HepG2 (cell line): ENCODE measurements around the gene FITM1. TPM values are rescaled to one million over a fixed set of nuclear protein-coding genes. Genes with fewer than 3 reads are reported as not detected.

ENCODE experiments used
- ATAC-seq: fragments of 200-7000 bp; cut with Tn5 transposase; 3 replicates; pipeline ENCODE4 v1.9.1; 2020; ENCODE audit warnings: mild to moderate bottlenecking, moderate library complexity
- BruUV-seq: library from RNA; stranded (reverse); fragments of 400-500 nt; replicated peaks from 2 replicates; lab custom pipeline; 2021; lab: Mats Ljungman, UMichigan
- CTCF ChIA-PET: fragments of 300-600 bp; formaldehyde crosslinking; extraction: SDS; loops from one replicate; lab custom pipeline; 2021; ENCODE audit warnings: low total read pairs, inconsistent platforms, low intra/inter-chr PET ratio; lab: Yijun Ruan, JAX
- POLR2A ChIA-PET: fragments of 350-600 bp; sonication (Branson Sonifier 250); formaldehyde crosslinking; loops from one replicate; lab custom pipeline; 2020; ENCODE audit warnings: antibody characterized with exemption, inconsistent platforms; lab: Yijun Ruan, JAX
- DNase-seq: peaks from one replicate; pipeline ENCODE4 v3.0.0-alpha.2; 2015; ENCODE audit warnings: low spot score
- FAIRE-seq: peaks from 3 replicates; lab custom pipeline; 2011; peaks lifted over from hg19 to GRCh38; lab: Jason Lieb, UNC
- H2AFZ ChIP-seq: one replicate; pipeline ENCODE4 v1.6.1; 2011; ENCODE audit warnings: low read length, inconsistent platforms
- H3K27ac ChIP-seq: fragments of 300-600 bp; 3 replicates; pipeline ENCODE4 v1.8.0; 2011; ENCODE audit warnings: mixed run types, mild to moderate bottlenecking, mixed read lengths, low read length, inconsistent platforms; ENCODE audit not compliant: insufficient read depth; ENCODE audit errors: extremely low read length
- H3K27me3 ChIP-seq, 2 experiments: fragments of 200-600 bp in 1 of 2; 2 replicates in 1 of 2; 3 replicates in 1 of 2; pipeline versions ENCODE4 v1.6.0 to v1.8.0; 2011; ENCODE audit warnings: low read length in 2 of 2, mild to moderate bottlenecking in 2 of 2, moderate library complexity in 2 of 2, inconsistent platforms in 1 of 2; ENCODE audit not compliant: insufficient read depth in 2 of 2, control insufficient read depth in 1 of 2
- H3K36me3 ChIP-seq, 2 experiments: fragments of 200-600 bp in 1 of 2; replicated peaks in 1 of 2; 2 replicates in 1 of 2; 3 replicates in 1 of 2; pipeline versions ENCODE4 v1.5.1 to v1.8.0; 2011; ENCODE audit warnings: low read length in 2 of 2, inconsistent platforms in 1 of 2; ENCODE audit not compliant: insufficient read depth in 2 of 2, control insufficient read depth in 1 of 2
- H3K4me1 ChIP-seq: 2 replicates; pipeline ENCODE4 v1.5.1; 2012; ENCODE audit warnings: low read length, inconsistent platforms; ENCODE audit not compliant: insufficient read depth
- H3K4me2 ChIP-seq: 2 replicates; pipeline ENCODE4 v1.6.0; 2011; ENCODE audit warnings: low read depth, low read length, inconsistent platforms
- H3K4me3 ChIP-seq, 3 experiments: fragments of 200-600 bp in 1 of 3; sonication (generic), shearing (Covaris generic) in 1 of 3; replicated peaks in 1 of 3; 2 replicates each; pipeline ENCODE4 v1.5.1; 2011 to 2016; ENCODE audit warnings: low read length in 3 of 3, inconsistent platforms in 2 of 3, low read depth in 2 of 3, mild to moderate bottlenecking in 2 of 3, control low read depth in 1 of 3, mixed read lengths in 1 of 3; ENCODE audit not compliant: insufficient read depth in 1 of 3
- H3K79me2 ChIP-seq: one replicate; pipeline ENCODE4 v1.6.1; 2011; ENCODE audit warnings: low read length, inconsistent platforms; ENCODE audit not compliant: insufficient read depth
- H3K9ac ChIP-seq: 2 replicates; pipeline ENCODE4 v1.6.0; 2011; ENCODE audit warnings: mild to moderate bottlenecking, low read depth, low read length, inconsistent platforms; ENCODE audit not compliant: insufficient read depth
- H3K9me3 ChIP-seq: 2 replicates; pipeline ENCODE4 v1.5.1; 2012; ENCODE audit warnings: mild to moderate bottlenecking, low read length
- H4K20me1 ChIP-seq: 2 replicates; pipeline ENCODE4 v1.6.0; 2011; ENCODE audit warnings: inconsistent platforms, mild to moderate bottlenecking, low read length, moderate library complexity; ENCODE audit not compliant: insufficient read depth
- BRF2 ChIP-seq: sonication (generic); formaldehyde crosslinking; IDR thresholded peaks from 2 replicates; pipeline ENCODE4 v1.8.1; 2022; ENCODE audit warnings: mild to moderate bottlenecking, missing genetic modification reagents
- CBFB ChIP-seq: sonication (generic); formaldehyde crosslinking; IDR thresholded peaks from 2 replicates; pipeline ENCODE4 v1.4.0; 2020; ENCODE audit warnings: missing genetic modification reagents
- CC2D1A ChIP-seq: sonication (generic); formaldehyde crosslinking; IDR thresholded peaks from 2 replicates; pipeline ENCODE4 v1.8.1; 2023; ENCODE audit warnings: mild to moderate bottlenecking, missing genetic modification reagents
- CREBL2 ChIP-seq: sonication (generic); formaldehyde crosslinking; IDR thresholded peaks from 2 replicates; pipeline ENCODE4 v1.8.1; 2023; ENCODE audit warnings: missing genetic modification reagents, mild to moderate bottlenecking, borderline replicate concordance
- FOXC1 ChIP-seq: sonication (generic); formaldehyde crosslinking; IDR thresholded peaks from 2 replicates; pipeline ENCODE4 v1.8.0; 2022; ENCODE audit warnings: mild to moderate bottlenecking, missing genetic modification reagents, borderline replicate concordance
- FOXK1 ChIP-seq: sonication (generic); formaldehyde crosslinking; IDR thresholded peaks from 2 replicates; pipeline ENCODE4 v1.4.0; 2020; ENCODE audit warnings: low read depth, missing genetic modification reagents, borderline replicate concordance
- HIC2 ChIP-seq: sonication (generic); formaldehyde crosslinking; IDR thresholded peaks from 2 replicates; pipeline ENCODE4 v1.9.0; 2022; ENCODE audit warnings: low read depth, missing genetic modification reagents
- HNRNPK ChIP-seq: fragments of 200-400 bp; formaldehyde crosslinking; IDR thresholded peaks from 2 replicates; pipeline ENCODE4 v1.6.1; 2018; ENCODE audit warnings: low read length, low read depth, moderate library complexity, mild to moderate bottlenecking; ENCODE audit not compliant: poor library complexity, severe bottlenecking
- JUN ChIP-seq: sonication (generic); formaldehyde crosslinking; IDR thresholded peaks from 2 replicates; pipeline ENCODE4 v1.4.0; 2020; ENCODE audit warnings: mild to moderate bottlenecking, missing genetic modification reagents
- JUND ChIP-seq: sonication (generic); formaldehyde crosslinking; IDR thresholded peaks from 2 replicates; pipeline ENCODE4 v1.8.0; 2022; ENCODE audit warnings: mild to moderate bottlenecking, missing genetic modification reagents
- LBX2 ChIP-seq: sonication (generic); formaldehyde crosslinking; IDR thresholded peaks from 2 replicates; pipeline ENCODE4 v1.5.0; 2020; ENCODE audit warnings: missing genetic modification reagents, mild to moderate bottlenecking, borderline replicate concordance
- MEF2D ChIP-seq: sonication (generic); formaldehyde crosslinking; IDR thresholded peaks from 2 replicates; pipeline ENCODE4 v1.5.1; 2020; ENCODE audit warnings: mild to moderate bottlenecking, missing genetic modification reagents
- REXO4 ChIP-seq: sonication (generic); formaldehyde crosslinking; IDR thresholded peaks from 2 replicates; pipeline ENCODE4 v1.8.0; 2022; ENCODE audit warnings: missing genetic modification reagents, mild to moderate bottlenecking, borderline replicate concordance
- SMYD3 ChIP-seq: sonication (generic); formaldehyde crosslinking; IDR thresholded peaks from 2 replicates; pipeline ENCODE4 v1.8.1; 2023; ENCODE audit warnings: mild to moderate bottlenecking, missing genetic modification reagents
- TBX2 ChIP-seq: sonication (generic); formaldehyde crosslinking; IDR thresholded peaks from 2 replicates; pipeline ENCODE4 v1.5.0; 2020; ENCODE audit warnings: missing genetic modification reagents, mild to moderate bottlenecking, borderline replicate concordance
- TIGD3 ChIP-seq: sonication (generic); formaldehyde crosslinking; IDR thresholded peaks from 2 replicates; pipeline ENCODE4 v1.5.1; 2020; ENCODE audit warnings: mild to moderate bottlenecking, missing genetic modification reagents, borderline replicate concordance
- ZBTB49 ChIP-seq: sonication (generic); formaldehyde crosslinking; IDR thresholded peaks from 2 replicates; pipeline ENCODE4 v1.4.0; 2020; ENCODE audit warnings: missing genetic modification reagents, borderline replicate concordance
- WGBS: methylation state at CpG from one replicate; pipeline ENCODE4 v1.1.6; 2017; ENCODE audit warnings: low lambda C conversion rate; 5-methylcytosine and 5-hydroxymethylcytosine counted together
- in situ Hi-C: cut with HindIII; loops from 2 replicates; pipeline ENCODE4 v1.10.0; 2017; ENCODE audit warnings: low pct_unique_long_range_greater_than_20kb; ENCODE audit not compliant: extremely low pct_ligation_motif_present
- intact Hi-C: fragments of 100-400 bp; cut with micrococcal nuclease; formaldehyde crosslinking; loops from one replicate; pipeline ENCODE4 v1.10.0; 2022; ENCODE audit not compliant: unreplicated experiment
- polyA plus RNA-seq, 8 experiments: library from polyadenylated mRNA; depleted of rRNA in 3 of 8; stranded (reverse) in 7 of 8; unstranded in 1 of 8; fragments of >200 nt; fragmentation: Illumina TruSeq in 4 of 8; extraction: Trizol in 4 of 8; gene quantifications; 2 replicates each; pipeline versions ENCODE4 v1.2.1 to v1.2.3, GENCODE V29; 2011 to 2016; ENCODE audit warnings: low read depth in 4 of 8, missing spikeins in 1 of 8, mixed read lengths in 1 of 8; ENCODE audit not compliant: insufficient read depth in 1 of 8
- total RNA-seq, 5 experiments: library from RNA; depleted of rRNA; stranded (reverse); fragments of >200 nt; fragmentation: Illumina TruSeq; extraction: Trizol; gene quantifications; 2 replicates each; pipeline ENCODE4 v1.2.3, GENCODE V29; 2016; ENCODE audit warnings: low read depth in 1 of 5

FITM1 gene
- total and polyA plus RNA-seq, 2 of the 13 experiments (the other 11 are each of a cell fraction or from before 2014, with no cell fraction given), result 2.7 to 5.8 TPM

- no peak overlapping the region for H3K9ac ChIP-seq
- ATAC-seq (no peak), DNase-seq (no peak), FAIRE-seq (no peak)
- BruUV-seq, result no TSS peak
- H3K4me2 ChIP-seq, result no peak overlapping the region
- H3K79me2 ChIP-seq, result no peaks in the 10 kb centered on the region
- WGBS, result 95% methylated on average over 2 of the region's 2 CpGs
- intact Hi-C loops, result no loop called here
- ChIA-PET POLR2A (interaction anchor here (2.4 to 22.7 kb wide), 5 partner anchors 6 to 34 kb away, joined by 14 to 977 read pairs (median 33); partner anchors contain the start of genes DCAF11, EMC9, FITM1 and IRF9), CTCF (no interaction called here)
- in situ Hi-C loops, result loop anchor here (25.0 kb wide), 1 partner anchor 815 kb away; the partner anchor contains the start of genes BCL2L2, PABPN1 and PPP1R3E
- H4K20me1 ChIP-seq, result no peaks in the 10 kb centered on the region
- H3K36me3 ChIP-seq, result peaks cover 15 to 16% of the 10 kb centered on the region in 2 experiments
- no peak overlapping the region for H3K27ac ChIP-seq
- no peak overlapping the region for H3K4me3 ChIP-seq
- H3K4me1 ChIP-seq, result peaks cover 37% of the 10 kb centered on the region
- H2AFZ ChIP-seq, result no peak overlapping the region
- H3K27me3 ChIP-seq, result no peaks in the 10 kb centered on the region
- H3K9me3 ChIP-seq, result no peaks in the 10 kb centered on the region
- TF ChIP-seq HIC2 (CRISPR knock-in tag) (no peak), CBFB (no peak), REXO4 (CRISPR knock-in tag) (no peak), MEF2D (CRISPR knock-in tag) (0 out of 2 replicates have a peak, but pooled peaks have one; percentile 26), ZBTB49 (CRISPR knock-in tag) (no peak), TBX2 (CRISPR knock-in tag) (no peak), CC2D1A (CRISPR knock-in tag) (no peak), CREBL2 (CRISPR knock-in tag) (no peak), JUND (no peak), FOXK1 (CRISPR knock-in tag) (no peak), JUN (CRISPR knock-in tag) (no peak), TIGD3 (CRISPR knock-in tag) (no peak), BRF2 (0 out of 2 replicates have a peak, but pooled peaks have one; percentile 21), SMYD3 (CRISPR knock-in tag) (0 out of 2 replicates have a peak, but pooled peaks have one; percentile 18), LBX2 (CRISPR knock-in tag) (peak; percentile 9; the same call in 1 of the 2 replicates), HNRNPK (no peak), FOXC1 (CRISPR knock-in tag) (no peak)
Measured at GRCh38 chr14:24127673-24128072, 2.8 kb upstream of the FITM1 start.
